ENCODE data around the gene DDX50.

DNA sequence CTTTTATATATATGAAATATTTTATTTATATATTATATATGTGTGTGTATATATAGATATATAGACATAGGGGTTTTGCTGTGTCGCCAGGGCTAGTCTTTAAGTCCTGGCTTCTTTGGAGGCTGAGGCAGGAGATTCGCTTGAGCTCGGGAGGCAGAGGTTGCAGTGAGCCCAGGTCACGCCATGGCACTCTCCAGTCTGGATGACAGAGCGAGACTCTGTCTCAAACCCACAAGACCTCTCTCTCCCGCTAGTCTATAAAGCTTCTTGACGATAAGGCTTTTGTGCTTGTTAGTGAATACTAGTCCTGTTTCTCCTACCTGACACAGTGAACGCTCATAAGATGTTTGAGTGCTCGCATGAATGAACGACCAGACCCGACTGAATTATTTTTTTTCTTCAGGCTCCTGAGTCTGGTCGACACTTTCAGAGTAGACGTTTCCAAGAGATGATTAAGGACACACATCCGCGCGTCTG, 54.3 kb downstream of the DDX50 start:
- TF ChIP-seq CTCF (IDR thresholded peaks at IDR 0.05; ENCODE audit: insufficient read depth, low read length, poor library complexity, severe bottlenecking) = no peak
- TF ChIP-seq EZH2phosphoT487 (conservative IDR thresholded peaks at IDR 0.05; ENCODE audit: low read length) = no peak
